Non-pigmented ciliary epithelial cell (primary cell): ENCODE results near the gene CCNY.

ENCODE experiments used
- DNase-seq: peaks from one replicate; pipeline ENCODE4 v3.0.0-alpha.2; 2010; ENCODE audit warnings: low read depth

Gene CCNY

DNA sequence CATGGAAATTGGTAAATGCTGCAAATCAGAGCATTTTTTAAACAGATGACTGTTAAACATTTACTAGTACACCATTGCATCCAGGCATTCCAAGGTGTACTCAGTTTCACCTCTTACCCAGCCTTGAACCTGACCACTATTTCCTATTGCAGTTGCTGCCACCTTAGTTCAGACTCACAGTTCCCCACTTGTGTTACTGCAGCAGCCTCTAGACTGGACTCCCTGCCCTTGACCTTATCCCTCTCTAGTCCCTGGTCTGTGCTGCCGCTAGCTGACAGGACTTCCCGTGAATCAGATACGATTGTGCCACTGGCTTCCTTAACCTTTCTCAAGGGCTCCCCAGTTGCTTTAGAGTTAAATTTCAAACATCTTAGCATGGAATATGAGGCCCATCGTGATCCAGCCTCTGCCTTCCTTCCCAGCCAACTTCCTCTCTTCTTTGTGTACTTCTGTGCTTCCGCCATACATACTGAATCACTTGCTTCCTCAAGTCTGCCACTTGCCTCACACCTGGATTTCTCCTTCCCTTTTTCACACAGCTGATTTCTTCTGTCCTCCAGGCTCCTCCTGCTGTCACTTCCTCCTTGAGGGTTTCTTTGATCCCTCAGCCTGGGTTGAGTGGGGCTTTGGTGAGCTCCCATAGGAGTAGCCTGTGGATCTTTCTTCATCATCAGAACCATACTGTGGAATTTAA, 150.1 kb downstream of the CCNY start:
- DNase-seq, result no peak

DNA sequence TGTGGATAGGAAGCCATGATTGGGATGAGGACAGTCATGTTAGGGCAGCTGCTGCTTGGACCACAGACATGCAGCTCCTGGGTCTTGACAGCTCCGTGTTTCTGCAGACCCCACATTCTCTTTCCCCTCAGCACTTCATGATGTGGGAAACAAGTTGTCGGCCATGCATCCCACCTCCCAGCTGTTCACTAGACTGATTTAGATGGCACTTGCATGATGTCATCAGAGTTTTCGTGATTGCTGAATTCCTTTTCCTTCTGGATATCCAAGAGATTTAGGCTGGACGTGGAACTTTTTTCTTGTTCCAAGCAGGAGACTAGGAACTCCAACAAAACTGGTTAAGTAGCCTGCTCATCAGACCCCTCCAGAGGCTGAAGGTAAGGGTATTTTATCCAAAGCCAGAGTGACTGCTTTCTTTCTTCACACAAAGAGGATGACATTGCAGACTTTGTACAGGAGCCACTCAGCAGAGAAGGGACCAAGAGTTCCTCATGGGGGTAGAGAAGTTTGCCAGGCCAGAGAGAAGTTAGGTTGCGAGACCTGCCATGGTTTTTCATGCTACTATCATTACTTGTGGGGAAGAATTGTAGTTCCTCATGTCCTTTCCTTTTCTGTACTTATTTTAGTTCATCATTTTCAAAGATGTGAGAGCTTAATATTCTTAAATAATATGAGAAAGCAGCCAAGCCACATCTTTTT, 151.2 kb downstream of the CCNY start:
- DNase-seq, result no peak

DNA sequence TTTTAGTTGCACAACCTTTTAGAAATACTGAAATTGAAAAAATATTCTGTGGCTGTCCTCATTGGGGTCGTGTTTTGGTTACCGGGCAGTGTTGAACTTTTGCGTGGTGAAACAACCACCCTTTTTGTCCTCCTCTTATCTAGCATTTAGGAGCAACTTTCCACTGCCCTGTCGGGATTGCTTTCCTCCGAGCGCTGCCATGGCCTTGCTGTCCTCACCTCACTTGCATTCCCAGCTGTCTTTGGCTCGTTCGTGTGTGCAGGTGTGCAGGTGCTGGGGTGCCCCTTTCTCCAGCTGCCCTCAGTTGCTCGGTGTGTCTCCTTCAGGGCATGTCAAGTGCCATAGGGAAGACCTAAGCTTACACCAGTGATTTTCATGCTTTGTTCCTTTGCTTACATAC, 151.9 kb downstream of the CCNY start:
- DNase-seq, result no peak

DNA sequence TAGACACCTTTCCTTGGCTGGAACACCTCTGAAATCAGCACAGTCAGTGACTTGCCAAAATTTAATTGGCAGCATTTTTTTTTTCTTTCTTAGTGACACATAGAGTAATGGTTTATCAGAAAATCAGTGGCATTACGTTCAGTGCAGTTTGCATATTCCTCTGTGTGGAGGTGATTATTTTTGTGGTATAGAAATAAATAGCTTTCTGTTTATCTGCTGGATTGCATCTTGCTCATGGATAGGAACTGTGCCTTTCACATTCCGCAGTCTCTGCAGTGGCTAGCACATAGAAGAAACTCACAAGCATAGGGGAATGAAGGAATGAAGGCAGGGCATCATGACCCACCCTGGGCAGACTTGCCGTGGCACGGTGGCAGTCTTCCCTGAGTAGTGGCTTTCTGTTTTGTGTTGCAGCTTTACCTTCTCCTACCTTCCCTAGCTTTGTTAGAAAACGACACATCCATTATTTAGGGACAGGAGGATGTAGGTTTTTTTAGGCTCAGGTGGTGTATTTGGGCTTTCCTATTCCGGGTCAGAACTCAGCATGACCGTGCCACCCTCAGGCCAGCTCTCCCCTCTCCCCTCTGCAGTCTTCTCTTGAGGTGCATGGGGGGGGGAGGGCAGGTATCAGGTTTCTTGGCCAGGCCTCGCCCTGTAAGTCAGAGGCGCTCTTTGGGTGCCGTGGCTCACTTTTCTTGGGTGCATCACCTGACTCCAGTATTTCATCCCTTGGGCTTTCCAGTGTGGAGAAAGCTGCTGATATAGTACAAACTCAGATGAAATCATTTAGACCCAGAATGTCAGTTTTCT, 156.3 kb downstream of the CCNY start:
- DNase-seq, result no peak

DNA sequence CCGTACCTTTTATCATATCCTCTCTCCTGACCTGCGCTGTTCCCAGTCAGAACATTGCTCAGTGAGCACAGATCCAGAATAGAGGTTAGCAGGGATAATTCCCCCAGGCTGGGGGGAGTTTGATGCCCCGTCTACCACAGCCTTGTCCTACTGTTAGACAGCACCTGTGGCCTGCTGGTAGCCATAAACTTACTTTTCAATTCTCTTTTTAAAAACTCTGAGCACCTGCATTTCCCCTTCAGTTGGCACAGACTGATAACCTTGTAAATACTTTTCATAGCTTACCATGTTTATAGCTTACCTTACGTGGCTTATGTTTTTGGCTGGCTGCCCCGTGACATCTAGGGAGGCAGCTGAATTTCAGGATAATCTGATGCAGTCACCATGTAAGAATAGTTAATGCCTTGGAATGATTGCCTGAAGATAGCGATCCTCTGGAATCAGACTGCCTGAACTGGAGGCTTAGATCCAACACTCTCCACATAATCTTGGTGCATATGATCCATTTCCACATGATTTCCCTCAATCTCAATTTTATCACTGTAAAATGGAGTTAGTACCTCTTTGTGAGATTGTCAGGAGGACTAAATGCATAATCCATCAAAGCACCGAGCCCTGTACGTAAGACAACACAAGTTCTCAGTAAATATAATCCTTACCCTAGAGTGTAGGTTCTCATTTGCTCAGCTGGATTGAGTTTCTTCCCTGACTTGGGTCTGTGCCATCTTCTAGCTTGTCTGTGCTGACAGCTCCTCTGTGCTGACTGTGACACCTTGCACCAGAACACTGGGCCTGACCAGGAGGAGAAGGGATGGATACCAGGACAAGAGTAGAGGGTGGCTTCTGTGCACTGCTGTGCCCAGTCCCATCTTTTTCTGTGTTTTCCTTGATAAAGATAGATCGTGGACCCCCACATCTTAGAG, 157.1 kb downstream of the CCNY start:
- no peak for DNase-seq

DNA sequence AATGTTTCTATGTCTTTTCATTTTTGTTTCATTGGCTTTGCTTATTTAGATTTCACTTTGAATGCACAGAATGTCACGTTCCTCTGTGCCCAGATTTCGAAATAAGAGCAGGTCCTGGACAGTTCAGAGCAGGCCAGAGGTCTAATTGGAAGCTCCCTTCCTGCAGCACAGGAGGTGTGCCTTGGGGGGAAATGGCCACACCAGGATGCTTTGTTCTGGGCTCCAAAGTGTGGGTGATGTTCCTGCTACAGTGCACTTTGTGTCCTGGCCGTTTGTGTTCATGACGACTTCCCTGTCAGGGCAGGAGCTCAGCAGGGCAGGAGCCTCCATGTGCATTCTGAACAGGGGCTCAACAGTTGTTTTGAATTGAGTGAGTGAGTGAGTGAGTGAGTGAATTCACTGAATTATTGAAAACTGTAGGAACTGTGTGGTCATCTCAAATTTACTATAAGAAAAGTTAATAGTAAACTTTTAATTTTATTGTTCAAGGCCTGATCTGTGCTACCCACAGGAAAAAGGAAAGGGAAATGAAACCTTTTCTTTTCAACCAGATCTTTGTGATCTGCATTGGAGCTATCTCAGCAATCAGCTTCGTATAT, 159.3 kb downstream of the CCNY start:
- DNase-seq, result no peak

DNA sequence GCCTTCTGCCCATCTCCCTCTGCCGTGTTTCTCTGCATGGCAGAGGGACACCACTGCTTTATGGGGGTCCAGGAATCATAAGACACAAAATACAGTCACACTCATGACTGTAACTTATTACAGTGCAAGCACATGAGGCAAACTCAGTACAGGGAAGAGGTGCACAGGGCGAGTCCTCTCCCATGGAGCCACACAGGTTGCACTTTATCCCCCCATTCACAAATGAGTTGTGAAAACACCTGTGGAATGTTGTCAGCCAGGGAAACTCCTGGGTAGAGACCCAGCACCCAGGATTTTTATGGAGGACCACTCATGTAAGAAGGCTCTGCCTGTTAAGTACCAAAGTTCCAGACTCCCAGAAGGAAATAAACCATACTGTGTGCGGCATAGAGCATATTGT, 161.6 kb downstream of the CCNY start:
- DNase-seq, result no peak

DNA sequence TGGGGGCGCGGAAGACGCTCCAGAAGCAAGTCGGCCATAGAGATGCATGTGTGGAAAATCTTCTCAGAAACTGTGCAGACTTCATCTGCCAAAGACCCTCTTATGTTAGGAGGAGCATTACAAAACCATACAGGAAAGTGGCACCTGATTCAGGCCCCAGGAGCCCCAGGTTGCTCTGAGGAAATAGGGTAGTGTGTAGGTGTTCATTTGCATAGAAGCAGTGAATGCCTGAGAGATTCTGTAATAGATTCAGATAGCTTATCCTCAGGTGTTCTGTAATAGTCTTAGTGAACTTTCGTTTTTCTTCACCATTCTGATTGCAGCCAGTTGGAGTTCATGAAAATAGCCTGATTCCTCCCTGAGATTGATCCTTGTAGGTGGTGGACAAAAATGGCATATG, 162.4 kb downstream of the CCNY start:
- no peak for DNase-seq

DNA sequence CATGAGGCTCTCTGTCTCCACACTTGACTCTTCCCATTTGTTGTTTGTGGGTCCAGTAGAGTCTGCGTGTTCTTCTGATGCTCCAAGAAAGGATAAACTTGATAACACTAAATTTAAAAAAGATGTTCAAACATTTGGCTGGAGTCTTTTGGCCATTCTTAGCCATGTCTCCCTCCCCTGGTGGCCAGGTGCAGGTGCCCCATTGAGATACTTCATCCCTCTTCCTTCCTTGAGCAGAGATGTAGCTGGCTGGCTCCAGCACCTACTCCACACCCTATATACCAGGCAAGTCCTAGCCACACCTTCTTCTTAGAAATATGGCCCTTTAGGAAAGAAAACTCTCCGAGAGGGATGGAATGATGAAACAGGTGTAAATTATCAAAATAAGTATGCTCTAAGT, 165.6 kb downstream of the CCNY start:
- DNase-seq, result no peak

DNA sequence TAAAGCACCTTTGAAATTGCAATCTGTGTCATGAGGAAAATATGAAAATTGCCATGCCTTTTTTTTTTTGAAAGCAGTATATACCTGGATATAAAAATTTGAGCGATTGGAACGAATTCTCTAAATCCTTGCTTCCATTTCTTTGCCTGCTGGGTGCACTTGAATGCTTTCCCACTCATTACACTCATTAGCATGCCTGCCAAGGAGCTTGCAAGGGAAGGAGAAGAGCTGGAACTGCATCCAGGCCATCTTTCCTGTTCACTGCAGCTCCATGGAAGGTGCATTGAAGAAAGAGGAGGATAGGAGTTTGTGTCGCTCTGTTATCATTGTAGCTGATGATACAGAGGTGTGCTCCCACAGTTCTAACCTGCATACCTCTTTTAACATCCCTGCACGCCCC, 166.4 kb downstream of the CCNY start:
- DNase-seq, result no peak

DNA sequence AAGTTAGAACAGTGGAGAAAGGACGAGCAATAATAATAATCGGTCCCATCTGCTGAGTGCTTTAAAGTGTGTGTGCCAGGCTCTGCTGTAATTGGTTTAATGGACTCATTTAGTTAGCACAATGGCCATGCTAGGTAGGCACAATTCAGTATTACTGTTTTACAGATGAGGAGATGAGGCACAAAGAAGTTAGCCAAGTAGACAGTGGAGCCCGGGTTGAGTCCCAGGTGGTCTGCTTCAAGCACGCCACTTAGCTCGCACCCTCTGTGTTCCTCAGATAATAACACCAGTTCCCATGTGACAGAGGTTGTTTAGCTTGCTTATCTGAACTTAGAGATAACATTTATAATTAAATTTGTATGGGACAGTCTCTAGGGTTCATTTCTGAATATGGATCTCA, 167.3 kb downstream of the CCNY start:
- no peak for DNase-seq

DNA sequence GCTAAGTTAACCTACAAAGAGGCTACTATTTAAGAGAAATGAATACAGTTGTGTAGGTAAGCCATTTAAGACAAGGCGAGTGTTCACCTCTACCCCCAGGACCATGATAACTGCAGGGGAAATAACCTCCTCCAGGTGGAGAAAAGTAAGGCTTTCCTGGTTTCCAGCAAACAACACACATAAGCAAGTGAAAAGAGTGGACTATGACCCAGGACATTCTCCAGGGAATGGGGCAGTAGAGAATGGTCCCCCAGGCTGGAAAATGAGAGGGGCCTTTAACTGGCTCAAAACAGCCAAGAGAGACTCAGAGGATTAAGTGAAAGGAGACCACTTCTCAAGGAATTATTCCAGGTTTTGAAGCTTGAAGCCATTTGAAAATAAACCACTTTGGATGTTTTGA, 167.8 kb downstream of the CCNY start:
- no peak for DNase-seq

DNA sequence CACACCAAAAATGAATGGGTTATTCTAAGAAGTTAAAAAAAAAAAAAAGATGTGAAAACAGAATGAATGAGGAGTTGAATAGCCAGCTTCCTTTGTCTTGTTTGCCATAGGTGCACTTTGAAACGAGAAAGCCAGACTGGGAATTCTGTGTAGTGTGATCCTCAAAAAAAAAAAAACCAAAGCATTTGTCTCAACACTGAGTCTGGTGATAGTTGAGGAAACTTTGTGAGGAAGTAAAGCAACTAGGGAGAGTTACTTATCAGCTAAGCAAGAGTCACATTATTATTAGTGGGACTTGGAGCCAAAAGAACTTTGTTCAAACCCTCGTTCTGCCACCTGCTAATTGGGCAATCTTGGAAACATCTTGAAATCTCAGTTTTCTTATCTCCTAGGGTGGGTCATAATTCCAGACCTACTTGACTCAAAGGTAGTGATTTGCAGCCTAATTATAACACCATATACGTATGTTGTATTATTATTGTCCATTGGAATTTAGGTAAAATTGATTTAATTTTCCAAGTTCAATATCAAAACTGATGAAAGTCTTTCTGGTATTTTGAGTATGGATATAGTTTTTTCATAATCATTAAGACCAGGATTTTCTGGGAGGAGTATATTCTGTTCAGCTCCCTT, 169.0 kb downstream of the CCNY start:
- DNase-seq, result no peak

DNA sequence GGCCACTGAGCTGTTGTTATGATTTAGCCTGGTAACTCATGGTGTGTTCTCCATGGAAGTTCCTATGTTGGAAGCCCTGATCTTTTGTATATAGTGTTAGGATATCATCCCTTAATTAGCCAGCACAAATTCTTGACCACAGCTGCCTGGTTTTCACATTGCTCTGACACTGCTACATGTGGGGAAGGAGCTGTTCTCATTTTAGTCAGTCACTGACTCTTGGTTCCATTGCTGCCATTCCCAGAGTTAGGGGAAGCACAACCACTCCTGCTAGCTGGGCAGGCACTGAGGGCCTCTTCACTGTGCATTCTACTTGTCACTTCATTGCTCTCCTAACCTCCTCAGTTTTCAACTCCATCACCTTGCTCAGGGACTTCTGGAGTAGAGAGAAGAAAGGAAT, 170.4 kb downstream of the CCNY start:
- DNase-seq, result no peak

DNA sequence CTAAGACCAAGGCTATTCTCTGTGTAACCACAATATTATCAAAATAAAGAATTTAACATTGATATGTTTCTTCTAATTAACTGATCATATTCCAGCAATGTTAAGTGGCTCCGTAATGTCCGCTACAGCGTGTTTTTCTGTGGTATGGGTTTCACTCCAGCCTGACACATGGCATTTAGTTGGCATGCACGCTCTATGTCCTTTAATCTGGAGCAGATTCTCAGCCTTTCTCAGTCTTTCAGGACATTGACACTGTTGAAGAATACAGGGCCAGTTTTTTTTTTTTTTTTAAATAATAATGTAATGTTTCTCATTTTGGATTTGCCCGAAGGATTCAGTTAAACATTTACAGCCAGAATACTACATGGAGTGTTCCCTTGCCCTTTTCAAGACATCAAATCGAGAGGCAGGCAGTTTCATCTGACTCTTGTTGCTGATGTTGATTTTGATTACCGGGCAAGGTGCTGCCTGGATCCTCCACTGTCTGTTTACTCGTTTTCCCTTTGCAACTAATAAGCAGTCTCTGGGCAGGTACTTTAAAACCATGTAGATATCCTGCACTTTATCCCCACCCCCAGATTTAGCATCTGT, 171.3 kb downstream of the CCNY start:
- DNase-seq, result no peak

DNA sequence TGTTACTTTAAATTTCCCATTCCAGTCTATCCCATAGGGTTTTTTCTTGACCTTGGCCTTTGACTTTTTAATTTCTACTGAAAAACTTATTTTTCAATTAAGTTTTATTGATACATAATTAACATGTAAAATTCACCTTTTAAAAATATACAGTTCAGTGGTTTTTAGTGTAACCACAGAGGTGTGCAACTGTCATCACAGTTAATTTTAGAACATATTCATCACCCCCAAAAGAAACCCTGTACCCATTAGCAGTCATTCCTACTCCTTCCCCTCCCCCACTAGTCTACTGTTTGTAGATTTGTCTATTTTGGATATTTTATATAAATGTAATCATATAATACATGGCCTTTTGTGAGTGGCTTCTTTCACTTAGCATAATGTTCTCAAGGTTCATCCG, 172.3 kb downstream of the CCNY start:
- DNase-seq, result no peak

DNA sequence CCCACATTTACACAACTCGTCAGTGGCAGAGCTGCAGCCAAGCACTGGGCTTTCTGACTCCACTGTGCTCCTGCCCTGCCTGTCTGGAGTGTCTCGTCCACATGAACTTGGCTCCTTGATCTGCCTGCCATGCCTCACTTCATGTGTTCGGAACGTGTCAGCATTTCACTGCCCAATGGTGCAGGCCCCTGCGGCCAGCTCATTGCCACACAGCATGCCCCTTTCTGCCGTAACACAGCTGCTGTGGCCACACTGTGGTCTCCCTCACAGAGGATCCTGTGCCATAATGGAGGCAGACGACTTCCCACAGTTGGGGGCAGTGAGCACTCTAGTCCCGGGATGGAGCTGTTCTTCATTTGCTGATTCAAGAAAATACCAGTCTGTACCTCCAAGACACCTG, 174.6 kb downstream of the CCNY start:
- no peak for DNase-seq

DNA sequence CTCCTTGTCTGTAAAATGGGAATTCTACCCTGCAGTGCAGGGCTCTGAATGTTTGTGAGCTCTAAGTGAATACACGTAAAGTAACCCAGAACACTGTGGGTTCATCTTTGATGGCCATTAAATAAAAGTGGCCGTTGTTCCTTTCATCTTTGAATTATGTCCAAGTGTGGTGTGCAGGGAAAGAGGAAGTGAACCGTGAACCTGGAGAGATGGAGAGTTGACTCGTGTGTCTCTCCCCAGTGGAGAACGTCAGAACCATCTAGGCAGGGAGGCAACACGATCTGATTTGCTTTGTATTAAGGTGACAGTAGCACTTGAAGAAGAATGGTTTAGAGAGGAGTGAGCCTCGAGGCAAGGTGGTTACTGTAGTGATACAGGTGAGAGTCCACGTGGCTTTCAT, 175.3 kb downstream of the CCNY start:
- DNase-seq, result no peak

DNA sequence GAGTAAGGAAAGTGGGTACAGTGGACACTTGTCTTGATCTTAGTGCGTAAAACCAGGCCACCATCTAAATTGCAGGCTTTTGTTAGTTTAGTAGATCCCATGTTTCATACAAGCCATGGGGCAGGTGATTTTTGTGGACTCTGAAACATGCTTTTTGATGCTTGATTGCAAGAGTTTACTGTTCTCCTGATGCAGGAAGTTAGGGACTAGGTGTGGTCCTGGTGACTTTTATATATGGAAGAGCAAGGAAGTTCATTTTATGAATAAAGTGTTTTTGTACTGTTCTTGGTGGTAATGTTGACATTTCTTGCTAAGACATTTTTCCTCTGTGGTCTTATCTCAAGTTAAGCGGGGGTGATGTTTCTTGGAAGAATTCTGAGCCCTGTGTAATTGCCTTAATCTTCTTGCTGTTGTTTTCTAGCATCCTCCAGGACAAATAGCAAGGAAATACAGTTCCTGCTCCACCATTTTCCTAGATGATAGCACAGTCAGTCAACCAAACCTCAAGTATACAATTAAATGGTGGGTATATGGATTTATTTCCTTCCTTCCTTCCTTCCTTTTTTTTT, 179.9 kb downstream of the CCNY start:
- no peak for DNase-seq

DNA sequence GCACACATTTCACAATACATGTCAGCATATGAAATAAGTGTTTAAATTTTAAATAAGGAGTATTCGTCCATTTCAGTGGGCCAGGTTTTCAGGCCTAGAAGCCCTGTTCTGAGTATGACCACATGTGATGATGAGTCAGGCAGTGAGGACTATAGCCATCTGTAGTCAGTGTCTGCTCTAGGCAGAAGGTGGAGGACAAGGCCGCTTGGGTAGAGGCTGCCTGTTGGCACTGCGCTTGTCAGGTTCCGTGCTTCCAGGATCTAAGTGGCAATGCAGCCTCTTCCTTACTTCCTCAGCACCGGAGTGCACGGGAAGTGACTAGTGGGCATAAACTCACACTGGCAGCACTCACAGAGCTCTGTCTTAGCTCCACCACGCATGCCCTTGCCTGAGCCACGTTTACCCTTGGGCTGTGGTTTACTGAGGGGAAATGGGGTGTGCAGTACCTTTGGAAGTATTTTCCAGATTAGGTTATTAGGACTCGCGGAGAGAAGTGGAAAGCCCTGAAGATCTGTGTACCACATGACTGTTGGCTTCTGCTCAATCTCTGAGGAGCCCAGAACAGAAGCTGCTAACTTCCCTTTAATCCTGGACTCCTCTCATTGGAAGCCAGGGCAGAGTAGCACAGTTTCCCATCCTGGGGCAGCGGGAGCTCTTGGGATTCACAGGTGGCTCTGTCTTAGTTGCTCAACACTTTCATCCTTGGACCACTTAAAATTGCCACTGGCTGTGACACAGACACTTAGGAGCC, 181.3 kb downstream of the CCNY start:
- no peak for DNase-seq
